ENCODE measurements around the gene B4GALT3.

B4GALT3 gene

DNA sequence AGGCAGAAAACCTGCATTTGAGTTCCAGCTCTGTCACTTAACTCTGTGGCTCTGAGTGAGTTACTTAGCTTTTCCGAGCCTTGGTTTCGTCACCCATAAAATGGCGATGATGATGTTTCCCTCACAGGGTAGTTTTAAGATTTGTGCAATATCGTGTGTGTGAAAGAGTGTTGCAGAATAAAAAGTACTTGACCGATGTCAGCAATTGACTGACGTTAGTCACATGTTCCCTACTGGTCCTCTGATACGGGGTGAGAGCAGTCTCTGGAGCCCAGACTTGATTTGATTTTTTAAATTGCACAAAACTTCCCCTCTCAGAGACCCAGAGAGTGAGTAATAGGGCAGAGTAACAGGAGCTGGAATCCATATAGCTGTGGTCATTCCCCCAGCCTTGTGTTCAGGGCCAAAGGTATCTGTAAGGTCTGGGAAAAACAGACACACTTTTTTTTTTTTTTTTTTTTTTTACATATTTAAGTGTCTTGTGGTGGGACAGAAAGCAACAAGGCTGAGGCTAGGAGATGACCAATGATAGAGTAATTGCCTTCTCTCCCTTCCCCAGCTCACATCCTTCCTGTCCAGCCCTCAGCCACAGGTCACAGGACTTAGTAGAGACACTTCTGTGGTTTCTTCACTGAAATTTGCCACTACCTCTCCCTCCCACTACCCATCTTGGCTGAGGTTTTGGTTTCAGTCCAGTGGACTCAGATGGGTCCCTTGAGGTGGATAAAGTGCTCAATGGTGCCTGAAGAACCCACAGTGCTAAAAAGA lies 39.8 kb upstream of the B4GALT3 start:
- TF ChIP-seq GATA3 (IDR thresholded peaks at IDR 0.05; ENCODE audit: low read depth, low read length) (no peak), GATA2 (IDR thresholded peaks at IDR 0.05; ENCODE audit: low read depth, low read length) (no peak)

DNA sequence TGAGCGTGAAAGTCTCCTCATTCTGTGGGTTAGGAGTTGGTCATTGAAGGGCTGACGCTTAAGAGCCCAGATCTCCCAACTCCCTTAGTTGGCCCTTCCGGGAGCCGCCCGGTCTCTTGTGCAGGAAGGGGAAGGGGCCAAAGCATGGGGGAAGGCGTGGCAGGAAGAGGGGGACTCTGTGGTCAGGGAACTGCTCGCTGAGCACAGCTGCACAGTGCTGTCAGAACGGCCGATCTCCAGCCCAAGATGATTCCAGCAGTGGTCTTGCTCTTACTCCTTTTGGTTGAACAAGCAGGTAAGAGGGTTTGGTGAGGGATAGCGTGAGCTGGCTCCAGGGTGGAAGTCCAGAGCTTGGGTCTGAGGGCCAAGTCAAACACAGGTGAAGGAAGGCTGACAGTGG lies 37.8 kb upstream of the B4GALT3 start, which contains the start of gene FCER1G:
Gene FCER1G (plus strand): TSS at position 220 of the 400 bp plus-strand sequence. CDS start 27 bp downstream, at position 247.
- TF ChIP-seq GATA2 (IDR thresholded peaks at IDR 0.05; ENCODE audit: low read depth, low read length) (no peak), GATA3 (IDR thresholded peaks at IDR 0.05; ENCODE audit: low read depth, low read length) (no peak)

DNA sequence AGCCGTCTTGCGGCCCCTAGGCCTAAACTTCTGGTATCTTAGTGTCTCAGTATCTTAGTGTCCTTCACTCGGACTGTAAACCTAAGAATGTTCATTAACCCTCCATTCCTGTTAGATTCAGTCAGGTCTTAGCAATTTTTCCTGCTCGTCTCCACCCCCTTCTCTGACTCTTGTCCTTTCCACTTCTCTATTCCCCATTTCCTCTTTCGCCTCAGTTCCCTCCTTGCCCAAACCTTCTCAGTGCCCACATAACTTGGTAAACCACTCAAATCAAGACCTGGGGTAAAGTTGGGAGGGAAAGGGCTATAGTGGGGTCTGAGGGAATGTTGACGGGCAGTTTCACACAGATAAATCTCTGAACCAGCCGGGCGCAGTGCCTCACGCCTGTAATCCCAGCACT lies 37.1 kb upstream of the B4GALT3 start:
- TF ChIP-seq GATA3 (IDR thresholded peaks at IDR 0.05; ENCODE audit: low read depth, low read length) (no peak), GATA2 (IDR thresholded peaks at IDR 0.05; ENCODE audit: low read depth, low read length) (no peak)

DNA sequence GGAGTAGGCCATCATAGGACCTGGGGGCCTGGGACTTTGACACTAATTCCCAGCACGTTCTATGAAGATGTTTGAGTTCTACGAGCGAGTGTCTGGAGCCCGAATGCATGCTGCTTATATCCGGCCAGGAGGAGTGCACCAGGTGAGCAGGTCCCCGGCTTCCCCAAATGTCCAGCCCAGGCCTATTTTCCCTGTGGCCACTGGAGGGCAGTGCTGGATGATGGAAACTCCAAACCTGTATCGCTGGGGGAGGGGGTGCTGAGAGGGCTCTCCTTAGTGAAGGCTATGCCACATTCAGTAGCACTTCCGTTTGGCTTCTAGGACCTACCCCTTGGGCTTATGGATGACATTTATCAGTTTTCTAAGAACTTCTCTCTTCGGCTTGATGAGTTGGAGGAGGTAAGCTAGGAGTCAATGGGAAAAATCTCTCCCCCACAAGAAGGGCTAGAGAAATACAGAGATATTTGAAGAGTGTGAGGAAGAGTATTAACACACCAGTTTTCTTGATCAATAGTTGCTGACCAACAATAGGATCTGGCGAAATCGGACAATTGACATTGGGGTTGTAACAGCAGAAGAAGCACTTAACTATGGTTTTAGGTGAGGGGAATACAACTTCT lies 32.6 kb upstream of the B4GALT3 start:
- TF ChIP-seq GATA2 (IDR thresholded peaks at IDR 0.05; ENCODE audit: low read depth, low read length) (no peak), GATA3 (IDR thresholded peaks at IDR 0.05; ENCODE audit: low read depth, low read length) (no peak)

DNA sequence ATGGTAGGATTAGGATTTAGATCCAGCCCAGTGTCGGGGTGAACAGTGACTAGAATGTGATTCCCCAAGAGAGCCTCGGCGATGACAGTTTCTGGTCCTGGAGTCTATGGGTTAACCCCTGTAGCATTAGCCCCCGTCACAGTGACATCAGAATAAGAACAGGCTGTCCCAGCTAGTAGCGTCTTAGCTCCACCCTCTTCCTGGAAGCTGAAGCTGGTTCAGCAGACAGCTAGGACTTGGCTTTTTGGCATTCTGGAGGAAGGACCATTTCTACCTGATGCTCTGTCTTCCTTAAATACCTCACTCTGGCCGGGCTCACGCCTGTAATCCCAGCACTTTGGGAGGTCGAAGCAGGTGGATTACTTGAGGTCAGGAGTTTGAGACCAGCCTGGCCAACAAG lies 29.9 kb upstream of the B4GALT3 start:
- no peak for TF ChIP-seq GATA2 (IDR thresholded peaks at IDR 0.05; ENCODE audit: low read depth, low read length)

DNA sequence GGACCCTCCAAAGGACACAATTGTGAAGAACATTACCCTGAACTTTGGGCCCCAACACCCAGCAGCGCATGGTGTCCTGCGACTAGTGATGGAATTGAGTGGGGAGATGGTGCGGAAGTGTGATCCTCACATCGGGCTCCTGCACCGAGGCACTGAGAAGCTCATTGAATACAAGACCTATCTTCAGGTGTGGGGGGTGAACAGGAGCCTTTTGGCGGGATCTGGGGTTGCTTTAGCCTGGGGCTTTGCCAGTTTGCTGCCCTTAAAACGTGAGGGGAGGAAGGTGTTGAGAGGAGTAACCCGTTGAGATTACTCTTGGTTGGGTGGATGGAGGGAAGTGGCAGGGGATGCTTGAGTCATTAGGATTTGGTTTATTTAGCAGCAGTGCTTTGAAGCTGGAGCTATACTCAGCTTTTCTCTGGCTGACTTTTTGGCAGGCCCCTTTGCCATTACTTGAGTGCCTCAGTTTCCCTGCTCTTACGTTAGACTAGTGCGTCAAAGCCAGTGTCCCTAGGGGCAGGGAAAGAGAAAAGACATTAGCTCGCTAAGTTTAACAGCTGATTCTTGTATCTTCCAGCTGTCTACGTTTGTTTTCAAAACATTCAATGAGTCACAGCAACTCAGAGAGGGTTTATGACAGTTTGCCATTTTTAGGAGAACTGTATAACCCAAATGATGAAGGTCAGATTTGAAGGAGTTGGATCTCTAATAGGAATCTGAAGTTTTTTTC lies 29.3 kb upstream of the B4GALT3 start:
- TF ChIP-seq GATA2 (IDR thresholded peaks at IDR 0.05; ENCODE audit: low read depth, low read length), result no peak
- TF ChIP-seq GATA3 (IDR thresholded peaks at IDR 0.05; ENCODE audit: low read depth, low read length), result no peak

DNA sequence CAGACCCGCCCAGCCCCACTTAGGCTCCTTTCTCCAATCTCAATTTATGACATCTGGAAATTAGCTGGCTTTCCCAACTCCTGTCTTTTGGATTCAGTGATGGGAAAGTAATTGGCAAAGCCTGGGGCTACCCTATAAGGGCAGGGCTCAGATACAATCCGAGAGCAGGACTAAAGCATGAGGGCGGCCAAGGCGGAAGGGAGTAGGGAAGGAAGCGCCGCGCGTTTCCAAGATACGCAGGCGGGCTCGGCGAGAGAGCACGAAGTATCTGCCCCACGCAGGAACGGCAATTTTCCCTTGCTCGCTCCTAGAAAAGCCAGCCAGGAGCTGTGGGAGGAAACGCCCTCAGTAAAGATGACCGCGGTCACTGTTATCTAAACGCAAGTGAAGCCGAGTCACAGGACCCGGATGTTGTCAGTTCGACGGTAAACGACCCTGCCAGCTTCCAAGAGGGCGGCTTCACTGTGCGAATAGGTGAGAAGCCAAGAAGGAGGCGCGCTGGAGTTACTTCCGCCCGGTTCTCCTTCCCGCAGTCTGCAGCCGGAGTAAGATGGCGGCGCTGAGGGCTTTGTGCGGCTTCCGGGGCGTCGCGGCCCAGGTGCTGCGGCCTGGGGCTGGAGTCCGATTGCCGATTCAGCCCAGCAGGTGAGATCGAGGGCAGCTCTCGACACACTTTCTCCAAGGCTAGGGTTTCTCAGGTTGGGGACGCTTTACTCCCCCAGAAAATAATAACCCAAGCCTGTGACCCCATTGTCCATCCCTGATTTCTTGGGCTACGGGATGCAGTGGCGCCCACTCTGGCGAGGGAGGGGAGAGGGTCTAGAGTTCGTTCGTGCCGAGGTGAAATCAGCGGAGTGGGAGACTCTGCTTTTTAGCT lies 24.8 kb upstream of the B4GALT3 start, which contains the start of gene NDUFS2:
Gene NDUFS2 (plus strand): TSS at position 532 of the 877 bp plus-strand sequence. CDS start 19 bp downstream, at position 551.
- TF ChIP-seq GATA3 (IDR thresholded peaks at IDR 0.05; ENCODE audit: low read depth, low read length), result no peak
- TF ChIP-seq GATA2 (IDR thresholded peaks at IDR 0.05; ENCODE audit: low read depth, low read length), result peak; percentile 22; the same call in 1 of the 2 replicates

DNA sequence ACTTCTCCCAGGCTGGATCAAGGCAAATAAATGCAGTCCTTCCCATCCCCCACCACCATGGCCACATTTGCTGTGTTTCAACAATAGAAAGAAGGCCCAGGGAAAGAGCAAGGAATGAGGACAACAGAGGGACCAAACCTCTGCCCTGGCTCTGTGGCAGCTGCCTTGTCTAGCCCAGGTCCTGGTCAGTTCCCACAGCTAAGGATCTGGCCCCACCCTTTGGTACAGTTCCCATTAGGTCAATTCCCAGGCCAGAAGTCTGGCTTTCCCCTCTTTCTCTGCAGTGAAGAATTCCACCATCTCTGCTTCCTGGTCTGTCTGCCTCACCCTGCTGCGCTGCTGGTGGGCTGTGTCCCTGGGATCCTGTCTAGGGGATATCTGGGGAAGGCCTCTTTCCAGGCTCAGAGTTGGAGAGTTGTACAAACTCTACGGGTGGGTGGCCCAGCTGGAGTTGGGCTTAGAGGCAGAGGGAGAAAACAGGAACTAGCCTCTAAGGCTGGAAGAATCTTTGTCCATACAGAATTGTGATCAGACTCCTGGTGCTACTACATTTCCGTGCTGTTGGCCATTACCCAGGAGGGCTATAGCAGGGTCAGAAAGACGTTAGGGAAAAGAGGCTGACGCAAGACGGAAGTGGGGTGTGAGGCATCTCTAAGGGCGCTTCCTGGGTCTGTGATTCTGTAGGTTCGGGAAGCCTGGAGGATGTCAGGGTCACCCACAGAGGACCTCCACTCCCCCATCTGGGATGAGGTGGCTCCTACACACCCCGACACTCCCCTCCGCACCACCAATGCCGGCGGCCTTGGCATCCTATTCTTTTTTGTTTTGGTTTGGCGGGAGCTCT lies 23.9 kb upstream of the B4GALT3 start:
- no peak for TF ChIP-seq GATA3 (IDR thresholded peaks at IDR 0.05; ENCODE audit: low read depth, low read length)
- no peak for TF ChIP-seq GATA2 (IDR thresholded peaks at IDR 0.05; ENCODE audit: low read depth, low read length)

DNA sequence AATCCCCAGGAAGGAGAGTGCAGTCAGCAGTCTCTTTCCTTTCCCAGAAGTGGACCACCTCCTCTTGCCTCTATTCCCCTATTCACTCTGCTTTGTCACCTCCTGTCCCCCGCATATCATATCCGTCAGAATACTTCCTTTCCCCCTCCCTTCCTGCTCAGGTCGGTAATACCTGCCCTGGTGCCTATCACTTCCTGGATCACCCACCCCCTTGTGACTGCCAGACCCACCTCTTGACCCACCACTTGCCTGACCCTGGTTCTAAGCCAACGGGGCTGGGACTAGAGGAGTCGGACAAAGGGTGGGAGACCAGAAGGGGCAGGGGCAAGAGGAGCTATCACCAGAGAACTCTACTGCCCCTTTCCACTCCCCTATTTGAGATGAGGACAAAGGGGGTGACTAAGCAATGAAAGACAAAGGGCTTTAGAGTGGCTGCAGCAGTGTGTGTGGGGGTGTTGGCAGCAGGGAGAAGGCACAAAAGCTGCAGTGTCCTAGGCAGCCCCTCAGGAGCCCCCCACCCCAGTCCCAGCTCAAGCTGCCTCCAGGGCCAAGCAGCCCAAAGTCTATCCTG lies 23.2 kb upstream of the B4GALT3 start:
- TF ChIP-seq GATA3 (IDR thresholded peaks at IDR 0.05; ENCODE audit: low read depth, low read length), result no peak
- no peak for TF ChIP-seq GATA2 (IDR thresholded peaks at IDR 0.05; ENCODE audit: low read depth, low read length)

DNA sequence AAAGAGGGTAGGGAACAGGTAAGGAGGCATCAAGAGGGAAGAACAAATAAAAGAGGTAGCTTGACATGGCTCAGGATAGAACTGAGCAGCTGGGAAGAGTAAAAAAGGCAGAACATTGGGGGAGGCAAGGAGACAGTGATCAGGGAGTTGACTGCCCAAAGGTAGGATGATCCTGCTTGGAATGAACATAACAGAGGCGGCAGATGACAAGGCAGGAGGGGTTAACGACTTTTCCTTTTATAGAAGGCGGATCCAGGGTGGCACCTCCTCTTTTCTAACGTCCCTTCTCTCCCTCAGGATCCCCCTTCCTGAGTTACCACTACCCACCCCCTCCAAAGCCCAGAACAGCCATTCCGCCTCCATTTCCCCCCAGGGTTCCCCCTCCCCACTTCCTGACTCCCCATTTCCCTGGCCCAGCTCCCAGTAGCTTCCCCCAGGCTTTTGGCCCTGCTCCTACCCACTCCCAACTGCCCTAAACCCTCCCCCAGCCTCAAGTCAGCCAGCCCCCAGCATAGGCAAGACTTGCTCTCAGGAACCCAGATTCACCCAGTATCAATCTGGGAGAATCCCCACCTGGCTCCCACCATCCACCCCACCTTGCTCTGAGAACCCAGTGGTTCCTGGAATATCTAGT lies 22.3 kb upstream of the B4GALT3 start:
- TF ChIP-seq GATA2 (IDR thresholded peaks at IDR 0.05; ENCODE audit: low read depth, low read length), result no peak
- no peak for TF ChIP-seq GATA3 (IDR thresholded peaks at IDR 0.05; ENCODE audit: low read depth, low read length)

DNA sequence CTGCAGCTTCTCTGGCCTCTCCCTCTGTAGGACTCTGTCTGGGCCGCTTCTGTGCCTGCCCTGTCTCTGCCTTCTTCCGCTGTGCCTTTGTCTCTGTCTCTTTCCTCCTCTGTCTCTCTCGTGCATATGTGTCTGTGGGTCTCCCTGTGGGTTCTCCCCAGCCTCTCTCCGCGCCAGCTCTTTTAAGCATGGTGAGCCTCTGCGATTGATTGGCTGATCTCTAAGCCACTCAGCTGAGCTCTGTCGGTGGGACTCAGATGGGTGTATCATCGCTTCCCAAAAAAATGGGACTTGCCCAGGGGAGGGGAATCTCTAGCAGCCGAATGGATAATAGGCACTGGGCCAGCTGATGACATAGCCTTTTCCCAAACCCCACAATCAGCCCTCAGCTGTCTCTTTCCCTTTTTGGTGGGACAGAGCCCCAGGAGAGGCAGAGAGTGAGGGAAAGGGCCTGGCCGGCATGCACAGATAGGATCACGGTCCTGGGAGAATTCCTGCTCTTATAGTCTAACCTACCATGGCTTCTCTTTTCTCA lies 21.7 kb upstream of the B4GALT3 start, which contains the start of gene ADAMTS4:
Gene ADAMTS4 (minus strand): TSS at position 158 of the 535 bp plus-strand sequence. CDS start 427 bp downstream, outside the sequence.
- no peak for TF ChIP-seq GATA2 (IDR thresholded peaks at IDR 0.05; ENCODE audit: low read depth, low read length)
- TF ChIP-seq GATA3 (IDR thresholded peaks at IDR 0.05; ENCODE audit: low read depth, low read length), result no peak

Measured in SH-SY5Y (cell line).